GM18867 (cell line): ENCODE results near the gene RNF125.
A peak's percentile ranks its signal among the peaks of the same experiment; 100 is the strongest.

Source experiments
- ATAC-seq: cut with Tn5 transposase; IDR thresholded peaks from one replicate; pipeline ENCODE4 v1.9.1; 2021; ENCODE audit warnings: mild to moderate bottlenecking, moderate library complexity; ENCODE audit not compliant: unreplicated experiment

The RNF125 gene

DNA sequence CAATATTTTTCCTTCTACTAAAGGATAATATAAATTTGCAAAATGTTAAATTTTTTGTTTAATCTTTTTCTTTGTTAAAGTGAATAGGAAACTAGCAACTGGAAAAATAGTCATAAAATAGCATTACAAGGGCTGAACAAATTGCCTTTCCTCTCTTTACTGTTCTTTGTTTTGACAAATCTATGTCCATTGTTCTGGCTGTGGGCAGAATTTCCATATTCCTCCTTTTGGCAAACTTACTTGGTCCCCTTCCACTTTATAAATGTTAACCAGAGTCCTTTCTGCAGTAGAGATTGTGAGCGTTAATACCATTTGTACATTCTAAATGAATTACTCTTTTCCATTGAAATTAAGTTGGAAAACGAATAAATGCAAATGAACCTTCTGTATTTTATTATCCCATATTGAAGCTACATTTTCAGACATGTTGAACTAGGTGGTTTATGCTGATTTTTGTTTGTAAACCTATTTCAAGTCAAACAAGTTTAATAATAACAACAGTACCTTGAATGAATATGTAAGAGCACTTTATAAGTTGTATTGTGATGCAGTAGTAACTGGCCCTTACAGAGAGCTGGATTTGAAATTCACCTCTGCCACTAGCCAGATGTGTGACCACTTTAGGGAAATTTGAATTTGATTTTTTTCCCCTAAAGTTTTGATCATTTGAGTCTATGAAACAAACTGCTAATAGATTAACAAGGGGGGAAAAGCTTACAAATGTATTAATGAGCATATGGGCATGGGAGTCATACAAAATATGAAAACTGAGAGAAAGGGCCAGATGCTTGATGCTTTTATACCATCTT lies 3.3 kb downstream of the RNF125 start:
- ATAC-seq = no peak

DNA sequence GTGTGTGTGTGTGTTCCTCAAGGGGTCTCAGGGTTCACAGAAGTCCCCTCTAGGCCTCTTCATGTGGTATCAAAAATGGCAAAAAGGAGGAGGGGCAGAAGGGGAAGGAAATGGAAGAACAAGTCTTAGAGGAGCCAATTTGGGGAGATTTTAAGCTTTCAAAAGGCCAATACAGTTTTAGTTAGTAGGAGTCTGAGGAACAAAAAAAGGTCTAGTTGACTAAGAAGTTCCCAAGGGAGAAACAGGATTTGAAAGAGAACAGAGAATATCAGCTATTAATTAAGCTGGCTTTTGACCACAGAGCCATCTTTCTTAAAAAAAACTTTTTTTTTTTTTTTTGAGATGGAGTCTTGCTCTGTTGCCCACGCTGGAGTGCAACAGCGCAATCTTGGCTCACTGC lies 7.1 kb downstream of the RNF125 start:
- ATAC-seq = no peak

- ATAC-seq = no peak
Observed at GRCh38 chr18:32026491-32027086, 8.0 kb downstream of the RNF125 start.

DNA sequence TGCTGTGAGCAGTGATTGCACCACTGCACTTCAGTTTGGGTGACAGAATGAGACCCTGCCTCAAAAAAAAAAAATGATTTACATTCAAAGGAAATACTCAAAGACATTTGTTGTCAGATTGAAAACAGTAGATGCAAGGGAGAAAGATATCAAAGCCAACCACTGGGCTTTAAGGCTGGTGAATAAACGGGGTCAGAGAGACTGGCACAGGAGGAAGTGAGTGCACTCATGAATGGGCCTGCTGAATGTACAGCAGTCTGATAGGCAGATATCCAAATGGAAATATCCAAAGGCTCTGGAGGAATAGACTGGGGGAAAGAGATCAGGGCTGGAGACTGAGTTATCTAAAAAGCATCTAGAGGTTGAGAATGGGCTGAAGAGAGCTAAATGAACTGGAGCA lies 10.9 kb downstream of the RNF125 start:
- ATAC-seq = no peak

- ATAC-seq = no peak
Observed at GRCh38 chr18:32032609-32033008, 14.0 kb downstream of the RNF125 start.

DNA sequence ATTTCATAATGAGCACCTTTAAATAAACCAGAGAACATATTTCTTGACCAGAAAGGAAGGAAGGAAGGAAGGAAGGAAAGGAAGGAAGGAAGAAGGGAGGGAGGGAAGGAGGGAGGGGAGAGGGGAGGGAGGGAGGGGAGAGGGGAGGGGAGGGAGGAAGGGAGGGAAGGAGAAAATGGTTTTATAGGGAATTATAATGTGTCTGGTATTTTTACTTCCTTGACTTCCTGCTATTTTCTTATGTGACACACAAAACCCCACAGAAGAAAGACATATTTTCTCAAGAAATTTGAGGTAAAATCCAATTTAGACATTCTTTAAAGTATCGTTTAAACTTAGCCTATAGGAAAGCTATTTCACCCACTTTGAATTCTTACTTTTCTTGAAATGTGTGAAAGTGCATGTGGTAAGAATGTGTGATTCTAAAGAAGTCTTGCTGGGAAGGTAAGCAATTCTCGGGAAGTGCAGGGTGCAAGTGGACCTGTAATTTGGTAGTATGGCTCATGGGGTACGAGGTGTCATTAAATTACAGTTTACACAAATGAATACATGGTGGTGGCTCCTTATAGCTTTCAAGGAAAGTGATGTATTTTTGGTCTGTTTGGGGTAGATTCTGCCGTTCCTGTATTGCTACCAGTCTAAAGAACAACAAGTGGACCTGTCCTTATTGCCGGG lies 18.0 kb downstream of the RNF125 start:
- no peak for ATAC-seq

DNA sequence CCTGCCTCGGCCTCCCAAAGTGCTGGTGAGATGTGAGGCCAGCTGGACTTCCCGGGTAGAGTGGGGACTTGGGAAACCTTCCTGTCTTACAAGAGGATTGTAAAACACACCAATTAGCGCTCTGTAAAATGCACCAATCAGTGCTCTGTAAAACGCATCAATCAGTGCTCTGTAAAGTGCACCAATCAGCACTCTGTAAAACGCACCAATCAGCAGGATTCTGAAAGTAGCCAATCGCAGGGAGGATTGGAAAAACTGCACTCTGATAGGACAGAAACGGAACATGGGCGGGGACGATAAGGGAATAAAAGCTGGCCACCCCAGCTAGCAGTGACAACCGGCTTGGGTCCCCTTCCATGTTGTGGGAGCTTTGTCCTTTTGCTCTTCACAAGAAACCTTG lies 19.0 kb downstream of the RNF125 start:
- ATAC-seq = no peak

DNA sequence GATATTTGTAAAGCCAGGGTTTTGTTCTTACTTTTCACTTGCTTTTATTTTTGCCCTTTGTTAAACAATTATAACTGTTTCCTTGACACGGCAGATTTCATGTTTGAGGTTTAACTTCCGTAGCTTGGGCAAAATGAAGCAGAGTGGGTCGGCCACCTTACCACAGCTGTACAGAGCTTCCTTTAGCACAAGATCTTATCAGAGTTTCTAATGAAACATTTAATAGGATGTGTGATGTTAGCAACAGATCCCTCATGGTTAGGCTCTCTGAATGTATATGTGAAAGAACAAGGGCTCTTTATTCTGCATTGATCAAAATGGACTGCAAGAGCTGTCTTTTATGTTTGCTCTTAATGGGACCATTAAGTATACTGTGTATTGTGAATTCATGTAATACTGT lies 22.3 kb downstream of the RNF125 start:
- no peak for ATAC-seq

DNA sequence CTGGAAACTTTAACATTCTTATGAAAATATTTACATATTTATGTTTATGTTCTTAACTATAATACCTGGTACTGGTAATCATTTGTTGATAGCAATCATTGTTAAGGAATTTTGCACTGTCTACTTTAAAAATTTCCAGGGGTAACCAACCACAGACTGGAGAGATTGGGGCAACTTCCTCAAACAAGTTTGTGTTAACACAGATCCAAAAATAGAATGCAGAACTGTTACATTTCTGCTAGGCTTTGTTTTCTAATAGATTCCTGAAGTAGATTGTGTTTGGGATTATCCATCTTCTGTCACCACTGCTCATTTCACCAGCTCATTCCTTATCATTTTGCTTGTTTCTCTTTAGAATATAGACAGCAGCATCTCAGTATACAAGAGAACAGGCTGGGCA lies 23.7 kb downstream of the RNF125 start:
- no peak for ATAC-seq

DNA sequence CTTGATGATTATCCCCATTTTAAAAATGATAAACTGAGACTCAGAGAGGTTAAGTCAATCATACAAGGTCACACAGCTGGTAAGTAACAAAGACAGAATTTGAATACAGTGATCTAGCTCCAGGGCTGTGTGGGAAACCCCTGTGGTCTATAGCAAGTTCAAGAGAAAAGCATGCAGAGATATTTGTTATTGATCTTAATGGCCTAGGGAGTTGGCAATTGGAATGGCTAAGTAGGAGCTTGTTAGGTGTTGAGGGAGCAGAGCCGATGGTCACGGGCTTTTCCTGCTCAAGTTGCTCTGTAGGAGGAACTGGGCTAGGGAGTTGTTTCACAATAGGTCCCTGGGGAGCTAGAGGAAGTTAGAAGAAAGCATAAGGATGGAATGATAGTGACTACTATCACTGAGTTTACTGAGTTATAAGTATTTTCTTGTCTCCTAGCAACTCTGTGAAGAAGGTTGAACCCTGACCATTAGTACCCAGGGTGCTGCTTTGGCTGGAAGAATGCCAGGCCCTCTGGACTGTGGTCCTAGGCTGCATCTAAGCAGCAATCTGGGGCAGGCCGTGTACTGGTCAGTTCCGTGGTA lies 30.0 kb downstream of the RNF125 start:
- ATAC-seq = peak; percentile 54

DNA sequence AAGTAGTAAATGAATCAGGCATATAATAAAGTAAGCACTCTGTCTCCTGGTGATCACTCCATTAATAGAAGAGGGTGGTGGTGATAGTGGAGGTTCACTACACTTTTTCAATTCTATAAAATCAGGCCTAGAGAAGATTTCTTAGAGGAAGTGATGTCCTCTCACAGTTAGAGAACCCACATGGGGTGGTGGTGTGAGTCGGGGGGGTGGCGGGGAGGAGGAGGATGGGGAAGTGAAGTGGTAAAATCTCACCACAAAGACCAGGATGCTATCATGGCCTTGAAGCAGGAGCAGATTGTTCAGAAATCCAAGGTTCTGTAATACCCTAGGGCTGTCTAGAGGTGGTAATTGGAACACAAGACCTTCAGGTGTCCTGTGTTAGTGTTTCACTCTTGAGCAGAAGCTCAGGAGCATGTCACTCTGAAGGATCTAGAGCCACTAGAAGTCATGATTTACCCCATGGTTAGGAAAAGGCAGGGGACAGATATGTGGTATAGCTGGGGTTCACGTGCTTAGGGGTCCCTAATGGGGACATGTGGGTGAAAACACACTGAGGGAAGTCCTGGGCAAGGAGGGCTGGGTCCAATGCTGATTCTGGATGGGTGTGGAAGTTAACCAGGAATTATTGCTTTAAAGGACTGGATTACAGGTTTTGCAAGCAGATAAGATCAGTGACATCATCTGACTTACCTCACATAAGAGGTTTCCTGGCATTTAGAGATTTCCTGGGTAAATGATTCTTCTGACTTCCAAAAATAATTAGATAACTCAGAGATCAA lies 31.0 kb downstream of the RNF125 start:
- ATAC-seq = peak; percentile 48

DNA sequence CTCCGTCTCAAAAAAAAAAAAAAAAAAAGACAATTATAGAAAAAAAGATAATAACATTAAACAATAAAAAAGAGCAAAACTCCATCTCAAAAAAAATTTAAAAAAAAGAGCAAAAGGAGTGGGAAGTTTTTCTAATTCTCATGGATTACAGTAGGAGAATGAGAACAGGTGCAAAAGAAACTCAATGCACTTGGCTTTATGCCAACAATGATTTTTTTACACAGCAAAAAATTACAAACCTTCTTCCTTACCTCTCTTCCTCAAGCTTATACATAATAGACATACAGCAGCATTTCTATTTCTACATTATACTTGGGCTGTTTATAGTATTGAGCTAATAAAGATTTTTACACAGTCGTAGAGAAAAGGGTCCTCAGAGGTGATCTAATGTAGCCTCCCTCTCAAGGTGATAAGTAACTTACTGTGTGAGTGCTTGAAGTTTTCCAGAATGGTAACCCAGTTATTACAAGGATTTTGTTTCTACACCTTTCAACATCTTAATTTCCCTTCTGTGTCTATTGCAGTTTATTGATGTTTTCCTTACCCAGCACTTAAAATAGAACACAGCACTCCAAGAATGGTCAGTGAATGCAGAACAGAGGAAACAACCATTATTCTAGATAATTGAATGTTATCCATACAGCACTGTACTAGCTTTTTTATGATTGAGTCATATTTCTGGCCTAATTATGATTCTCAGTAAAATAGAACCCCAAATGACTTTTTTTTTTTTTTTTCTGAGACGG lies 38.2 kb downstream of the RNF125 start:
- ATAC-seq = no peak

DNA sequence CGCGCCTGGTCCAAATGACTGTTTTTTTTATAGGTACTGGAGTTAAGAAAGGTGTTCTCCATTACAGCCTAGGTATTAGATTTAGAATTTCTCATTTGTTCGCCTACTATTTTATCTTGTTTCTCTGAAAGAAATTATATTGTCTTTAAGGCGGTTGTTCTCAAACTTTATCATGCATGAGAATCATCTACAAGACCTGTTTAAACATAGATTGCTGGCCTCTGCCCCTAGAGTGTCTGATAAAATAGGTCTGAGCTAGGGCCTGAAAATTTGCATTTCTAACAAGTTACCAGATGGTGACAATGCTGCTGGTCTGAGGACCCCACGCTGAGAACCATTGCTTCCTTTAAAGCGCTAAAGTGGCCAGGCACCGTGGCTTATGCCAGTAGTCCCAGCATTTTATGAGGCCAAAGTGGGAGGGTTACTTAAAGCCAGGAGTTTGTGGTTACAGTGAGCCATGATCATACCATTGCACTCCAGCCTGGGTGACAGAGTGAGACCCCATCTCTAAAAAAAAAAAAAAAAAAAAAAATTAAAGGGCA lies 39.1 kb downstream of the RNF125 start:
- no peak for ATAC-seq

- ATAC-seq = no peak
Observed at GRCh38 chr18:32060026-32060425, 41.4 kb downstream of the RNF125 start.

- no peak for ATAC-seq
Observed at GRCh38 chr18:32067375-32068167, 48.9 kb downstream of the RNF125 start.

DNA sequence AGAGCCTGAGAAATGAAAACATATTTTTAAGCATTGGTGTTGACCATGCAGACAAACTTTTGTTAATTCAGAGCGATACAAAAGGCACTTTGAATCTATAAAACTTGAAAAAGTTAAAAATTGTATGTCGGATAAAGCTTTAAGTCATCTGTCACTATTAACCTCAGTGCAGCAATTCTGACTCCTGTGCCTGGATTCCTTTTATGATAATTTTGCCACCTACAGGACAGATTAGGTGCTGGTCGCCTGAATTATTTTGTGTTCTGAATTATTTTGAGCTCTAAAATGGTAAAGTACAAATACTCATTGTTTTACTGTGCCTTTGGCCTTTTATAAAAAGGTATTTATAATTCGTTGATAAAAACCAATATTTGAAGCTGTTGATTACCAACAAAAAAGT lies 53.7 kb downstream of the RNF125 start:
- ATAC-seq = no peak

GRCh38 chr18:32074206-32074605 lies 55.6 kb downstream of the RNF125 start:
- ATAC-seq = no peak

DNA sequence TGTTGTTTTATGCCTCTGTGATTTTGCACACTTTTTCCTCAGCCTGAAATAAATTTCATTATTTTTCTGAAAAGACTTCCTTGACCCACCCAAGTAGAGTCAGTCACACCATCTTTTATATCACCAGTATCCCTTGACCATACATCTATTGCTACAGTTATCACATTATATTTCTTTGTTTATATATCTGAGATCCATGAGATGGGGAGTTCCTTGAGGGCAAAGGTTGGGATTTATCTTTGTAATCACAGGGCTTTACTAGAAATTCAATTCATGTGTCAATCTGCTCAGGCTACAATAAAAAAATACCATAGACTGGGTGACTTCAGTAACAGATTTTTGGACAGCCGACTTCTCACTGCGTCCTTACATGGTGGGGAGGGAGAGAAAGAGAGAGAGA lies 60.2 kb downstream of the RNF125 start:
- ATAC-seq = no peak

GRCh38 chr18:32081881-32082280 lies 63.3 kb downstream of the RNF125 start:
- ATAC-seq = no peak
